Stimulated activated CD8-positive, alpha-beta memory T cell treated with anti-CD3 and anti-CD28 coated beads, Interleukin-4, amount 100 ng/mL, for 48 hours (primary cell): ENCODE results near the gene ITGA4.
"Not testable (repeated sequence)": the region's sequence is repeated elsewhere in the genome, so short reads cannot be mapped to it uniquely, and the experiment has no call there.

Experiments
- DNase-seq: peaks from one replicate; pipeline ENCODE4 v3.0.0-alpha.2; 2020

Gene ITGA4

DNA sequence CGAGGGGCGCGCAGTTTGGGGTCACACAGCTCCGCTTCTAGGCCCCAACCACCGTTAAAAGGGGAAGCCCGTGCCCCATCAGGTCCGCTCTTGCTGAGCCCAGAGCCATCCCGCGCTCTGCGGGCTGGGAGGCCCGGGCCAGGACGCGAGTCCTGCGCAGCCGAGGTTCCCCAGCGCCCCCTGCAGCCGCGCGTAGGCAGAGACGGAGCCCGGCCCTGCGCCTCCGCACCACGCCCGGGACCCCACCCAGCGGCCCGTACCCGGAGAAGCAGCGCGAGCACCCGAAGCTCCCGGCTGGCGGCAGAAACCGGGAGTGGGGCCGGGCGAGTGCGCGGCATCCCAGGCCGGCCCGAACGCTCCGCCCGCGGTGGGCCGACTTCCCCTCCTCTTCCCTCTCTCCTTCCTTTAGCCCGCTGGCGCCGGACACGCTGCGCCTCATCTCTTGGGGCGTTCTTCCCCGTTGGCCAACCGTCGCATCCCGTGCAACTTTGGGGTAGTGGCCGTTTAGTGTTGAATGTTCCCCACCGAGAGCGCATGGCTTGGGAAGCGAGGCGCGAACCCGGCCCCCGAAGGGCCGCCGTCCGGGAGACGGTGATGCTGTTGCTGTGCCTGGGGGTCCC, at the start of gene ITGA4:
Gene ITGA4 (plus strand): TSS at position 266 of the 620 bp plus-strand sequence. CDS start 269 bp downstream, at position 535.
- DNase-seq = peak; percentile 88

DNA sequence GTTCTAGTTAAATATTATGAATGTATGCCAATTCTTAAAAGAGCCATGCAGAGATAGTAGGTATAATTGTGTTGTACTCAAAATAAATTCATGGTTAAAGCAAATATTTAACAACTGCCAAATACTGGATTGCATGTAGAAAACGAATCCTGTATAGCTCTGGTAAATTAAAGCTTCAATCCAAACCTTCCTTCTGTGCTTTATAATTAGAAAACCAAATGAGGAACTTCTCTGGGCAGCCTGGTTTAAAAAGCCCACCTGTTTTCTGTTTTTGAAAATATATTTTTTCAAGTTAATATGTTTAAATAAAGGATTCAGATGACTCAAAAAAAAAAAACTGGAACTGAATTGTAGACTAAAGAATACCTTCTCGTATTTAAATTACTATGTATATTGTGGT, 48.3 kb upstream of the ITGA4 start:
- DNase-seq = no peak

DNA sequence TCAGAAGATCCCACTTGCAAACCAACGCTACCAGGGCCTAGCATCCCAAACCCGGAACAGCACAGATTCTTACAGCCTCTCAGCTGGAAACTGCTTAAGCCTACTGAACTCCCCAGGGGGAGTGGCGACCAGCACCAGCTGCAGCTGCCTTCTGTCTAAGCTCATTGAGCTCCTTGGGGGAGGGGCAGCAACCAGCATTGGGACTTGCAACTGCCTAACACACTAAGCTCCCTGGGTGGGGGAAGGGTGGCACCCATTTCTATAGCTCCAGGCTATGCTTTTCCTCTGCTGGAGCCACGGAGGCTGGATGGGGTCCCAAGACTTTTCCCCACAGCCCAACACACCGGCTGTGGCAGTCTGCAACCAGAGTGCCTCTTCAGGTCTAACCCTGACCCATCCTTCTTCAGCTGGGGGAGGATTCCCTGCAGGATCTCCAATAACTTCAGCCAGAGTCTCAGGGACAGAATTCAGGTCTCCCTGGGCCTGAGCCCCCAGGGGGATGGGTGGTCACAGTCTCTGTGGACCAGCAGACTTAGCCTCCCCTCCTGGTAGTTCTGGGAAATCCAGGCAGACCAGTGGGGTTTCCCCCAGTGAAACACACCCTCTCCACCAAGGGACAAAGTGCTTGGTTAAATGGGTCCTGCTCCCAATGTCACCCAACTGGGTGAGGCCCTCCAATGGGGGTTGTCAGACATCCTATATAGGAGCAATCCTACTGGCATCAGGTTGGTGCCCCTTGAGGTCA, 45.9 kb upstream of the ITGA4 start:
- no peak for DNase-seq

DNA sequence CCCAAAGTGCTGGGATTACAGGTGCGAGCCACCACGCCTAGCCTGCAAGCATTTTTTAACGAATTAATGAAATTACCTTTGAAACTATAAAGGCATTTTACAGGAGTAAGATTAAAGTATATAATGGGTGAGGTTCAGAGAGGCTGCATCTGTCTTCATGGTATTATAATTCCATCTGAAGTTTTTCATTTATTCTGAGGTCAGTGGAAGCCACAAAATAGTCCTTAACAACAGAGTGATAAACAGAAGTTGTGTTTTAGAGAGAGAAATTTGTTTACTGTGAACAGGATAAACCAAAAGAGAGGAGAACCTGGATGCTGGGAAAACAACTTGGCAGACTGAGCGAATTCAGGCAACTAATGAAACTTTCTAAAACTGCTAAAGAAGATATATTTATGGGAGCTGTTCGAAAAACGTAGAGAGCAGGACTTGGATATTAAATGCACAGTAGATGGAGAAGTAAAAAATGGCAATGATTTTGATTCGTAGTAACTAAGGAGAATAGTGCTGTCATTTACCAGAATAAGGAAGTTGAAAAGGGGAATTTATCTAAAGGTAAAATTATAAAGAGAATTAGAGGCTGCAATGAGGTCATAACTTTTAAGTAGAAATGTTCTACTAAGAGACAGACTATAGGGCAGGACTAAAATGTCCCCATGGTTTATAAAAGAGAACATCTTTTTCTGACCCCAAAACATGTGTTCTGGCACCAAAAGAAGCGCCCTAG, 37.9 kb upstream of the ITGA4 start:
- DNase-seq = no peak

DNA sequence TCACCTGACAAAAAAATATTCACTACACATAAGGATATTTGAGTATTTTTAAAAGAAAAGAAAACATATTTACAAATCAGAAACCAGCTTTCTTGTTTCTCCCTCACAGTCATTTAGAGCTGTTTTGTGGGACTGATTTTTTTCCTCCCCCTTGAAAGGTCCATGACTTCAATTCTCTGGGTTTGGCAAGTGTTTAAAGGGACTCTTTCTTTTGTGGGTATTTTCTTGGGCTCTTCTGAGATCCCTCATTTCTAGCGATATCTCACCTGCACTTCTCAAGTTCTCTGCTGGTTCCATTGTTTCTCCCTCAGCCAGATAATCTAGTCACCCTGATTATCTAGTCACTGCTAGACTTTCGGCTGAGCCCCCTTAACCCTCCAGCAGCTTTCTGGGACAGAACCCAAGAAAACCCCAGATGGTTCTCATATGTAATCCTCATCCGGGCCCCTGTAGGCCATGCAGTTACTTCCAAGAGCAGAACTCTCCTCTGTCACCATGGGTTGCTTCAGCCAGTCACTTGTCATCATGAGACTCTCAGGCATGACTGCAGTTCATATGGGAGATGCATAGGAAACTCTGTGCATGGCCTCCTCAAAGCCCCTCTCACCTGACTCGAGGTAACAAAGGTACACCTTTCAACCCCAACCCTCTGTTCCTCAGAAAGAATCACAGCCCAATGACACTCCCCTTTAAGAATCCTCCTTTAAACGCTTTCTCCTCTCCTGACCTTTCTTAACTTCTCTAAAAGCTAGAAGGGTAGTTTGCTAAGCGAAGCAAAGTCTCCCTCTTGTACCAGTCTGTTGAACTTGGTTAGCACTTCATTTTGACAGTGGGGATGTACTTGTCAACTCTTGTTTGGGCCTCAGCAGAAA, 36.7 kb upstream of the ITGA4 start:
- DNase-seq = no peak

DNA sequence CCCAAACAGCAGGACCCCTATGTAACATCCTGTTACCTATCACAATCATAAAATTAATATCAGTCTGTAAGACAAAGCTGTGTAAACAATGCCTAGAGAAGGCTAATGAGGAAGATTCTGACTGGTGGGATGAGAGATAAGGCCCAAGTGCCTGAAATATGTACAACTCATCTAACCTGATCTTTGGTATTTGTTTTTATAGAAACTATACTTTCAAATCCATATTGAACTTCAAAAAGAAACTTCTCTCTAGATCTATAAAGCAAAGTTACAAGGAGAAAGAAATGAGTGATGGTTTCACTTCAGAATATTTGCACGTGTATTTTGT, 36.1 kb upstream of the ITGA4 start:
- no peak for DNase-seq

DNA sequence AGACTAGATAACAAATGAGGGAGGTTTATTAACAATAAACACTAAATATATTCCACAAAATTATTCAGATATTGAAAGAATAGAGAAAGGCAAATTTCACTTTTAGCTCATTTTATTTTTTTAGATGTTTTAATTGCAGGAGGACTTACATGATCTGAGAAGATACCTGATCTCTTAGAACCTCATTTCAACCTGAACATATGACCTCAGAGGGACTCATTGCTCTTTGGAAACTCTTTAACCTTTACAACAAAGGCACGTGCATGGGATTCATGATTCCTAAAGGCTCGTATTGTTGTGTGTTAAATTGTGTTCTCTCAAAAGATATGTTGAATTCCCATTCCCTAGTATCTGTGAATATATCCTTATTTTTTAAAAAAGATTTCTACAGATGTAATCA, 35.7 kb upstream of the ITGA4 start:
- DNase-seq = no peak

DNA sequence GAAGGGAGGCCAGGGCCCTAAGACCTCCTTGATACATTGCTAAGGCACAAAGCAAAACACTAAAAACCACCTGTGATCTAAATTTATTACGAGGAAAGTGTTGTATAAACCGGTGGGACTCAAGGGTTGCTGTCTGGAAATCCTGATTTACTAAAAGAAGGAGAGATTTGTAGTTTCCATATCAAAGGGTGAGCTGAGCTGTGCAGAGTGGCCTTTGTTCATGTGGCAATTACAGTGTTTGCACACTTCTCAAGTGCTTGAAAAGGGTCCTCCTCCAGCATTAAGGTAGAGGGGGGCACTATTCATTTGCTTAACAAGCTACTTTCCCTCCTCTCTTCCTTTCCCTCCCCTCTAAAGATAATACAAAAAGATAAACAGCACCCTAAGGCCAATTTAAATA, 30.5 kb upstream of the ITGA4 start:
- no peak for DNase-seq

DNA sequence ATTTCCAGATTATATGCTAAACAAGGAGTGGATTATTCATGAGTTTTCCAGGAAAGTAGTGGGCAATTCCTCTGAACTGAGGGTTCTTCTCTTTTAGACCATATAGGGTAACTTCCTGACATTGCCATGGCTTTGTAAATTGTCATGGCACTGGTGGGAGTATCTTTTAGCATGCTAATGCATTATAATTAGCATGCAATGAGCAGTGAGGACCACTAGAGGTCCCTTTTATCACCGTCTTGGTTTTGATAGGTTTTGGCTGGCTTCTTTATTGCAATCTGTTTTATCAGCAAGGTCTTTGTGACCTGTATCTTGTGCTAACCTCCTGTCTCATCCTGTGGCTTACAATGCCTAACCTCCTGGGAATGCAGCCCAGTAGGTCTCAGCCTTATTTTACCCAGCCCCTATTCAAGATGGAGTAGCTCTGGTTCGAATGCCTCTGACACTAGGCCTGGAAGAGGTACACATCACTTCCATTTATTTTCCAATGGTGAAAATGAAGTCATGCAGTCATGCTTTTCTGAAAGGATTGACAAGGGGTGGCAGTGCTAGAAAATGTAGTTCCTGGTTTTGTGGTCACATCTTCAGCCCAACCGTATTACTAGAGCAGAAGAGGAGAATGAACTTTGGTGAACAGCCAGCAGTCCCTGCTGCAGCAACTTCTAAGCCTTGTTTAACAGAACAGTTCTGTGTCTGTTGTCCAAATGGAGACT, 26.6 kb upstream of the ITGA4 start:
- no peak for DNase-seq

DNA sequence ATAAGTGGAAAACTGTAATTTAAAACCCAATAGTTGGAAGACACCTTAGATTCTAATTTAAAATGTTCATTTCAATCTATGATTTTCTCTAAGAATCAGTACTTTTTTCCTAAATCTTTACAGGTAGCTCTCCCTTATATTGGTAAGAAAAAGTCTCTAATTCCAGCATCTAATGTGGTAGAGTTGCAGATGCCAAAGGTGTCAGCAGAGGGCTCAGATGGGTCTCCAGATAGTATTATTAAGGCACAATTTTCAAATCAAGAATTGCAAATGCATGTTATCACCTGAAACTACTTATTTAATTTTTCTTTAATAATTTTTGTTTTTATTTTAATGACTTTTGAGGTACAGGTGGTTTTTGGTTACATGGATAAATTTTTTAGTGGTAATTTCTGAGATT, 25.5 kb upstream of the ITGA4 start:
- DNase-seq = no peak

DNA sequence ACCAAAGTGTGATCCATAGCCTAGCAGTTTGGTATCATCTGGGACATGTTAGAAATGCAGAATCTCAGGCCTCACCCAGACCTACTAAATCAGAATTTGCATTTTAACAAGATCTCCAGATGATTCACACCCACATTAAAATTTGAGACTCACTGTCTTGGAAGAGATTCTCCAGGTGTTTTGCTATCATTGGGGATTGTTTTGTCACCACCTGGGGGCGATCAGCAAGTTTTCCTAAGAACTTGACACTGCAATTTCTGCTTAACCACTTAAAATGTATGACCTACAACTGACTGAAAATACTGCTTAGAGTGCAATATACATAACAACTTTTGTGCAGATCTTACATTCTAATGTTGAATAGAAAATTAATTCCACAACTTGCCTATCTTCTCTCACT, 18.9 kb upstream of the ITGA4 start:
- DNase-seq = no peak

DNA sequence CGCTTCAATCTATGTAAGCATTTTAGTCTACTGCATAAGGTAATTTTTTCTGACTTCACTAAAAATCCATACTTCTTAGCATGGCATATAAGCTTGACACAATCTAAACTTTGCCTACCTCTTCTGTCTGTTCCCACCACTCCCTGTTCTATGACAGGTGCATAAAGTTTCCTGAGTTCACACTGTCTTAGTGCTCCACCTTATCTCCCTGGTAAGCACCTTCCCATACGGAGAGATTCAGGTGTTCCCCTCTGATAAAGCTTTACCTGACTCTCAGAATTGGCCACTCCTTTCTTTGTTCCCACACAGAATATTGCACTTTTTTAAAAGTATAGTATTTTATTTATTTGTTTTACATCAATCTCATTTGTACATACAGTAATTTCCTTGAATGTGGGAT, 16.8 kb upstream of the ITGA4 start:
- no peak for DNase-seq

DNA sequence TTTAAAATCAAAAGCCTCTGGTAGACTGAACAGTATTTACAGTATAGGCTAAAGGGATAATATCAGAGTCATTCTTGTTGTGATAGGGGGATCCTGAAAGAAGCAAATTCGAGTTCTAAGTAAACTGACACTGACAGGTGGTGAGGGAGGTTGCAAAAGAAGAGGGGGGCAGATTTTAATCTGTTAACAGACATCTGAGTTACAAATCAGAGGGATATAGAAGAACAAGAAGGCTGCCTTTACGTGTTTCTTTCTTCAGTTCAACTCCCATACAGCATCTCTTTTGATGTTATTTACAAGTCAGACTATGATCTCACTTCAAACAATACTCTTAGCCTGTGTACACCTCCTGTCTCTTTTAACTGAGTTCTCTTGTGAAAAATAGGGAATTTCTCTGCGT, 16.3 kb upstream of the ITGA4 start:
- DNase-seq = no peak

DNA sequence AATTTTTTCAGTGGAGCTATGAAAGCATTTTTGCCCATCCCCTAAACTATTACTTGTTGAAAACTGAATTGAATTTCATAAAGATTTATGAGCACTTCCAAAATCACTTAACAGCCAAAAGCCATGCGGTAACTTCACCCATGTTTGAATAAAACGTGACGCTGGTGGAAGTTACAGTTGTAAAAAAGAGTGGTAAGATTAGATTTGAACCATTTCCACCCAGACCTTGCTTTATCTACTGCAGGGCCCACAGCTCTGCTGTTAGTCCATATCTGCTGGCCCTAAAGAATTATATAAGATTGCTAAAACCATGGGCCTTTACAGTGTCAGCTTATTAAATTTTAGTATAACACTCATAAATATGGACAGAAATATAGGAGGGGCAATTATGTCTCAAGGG, 15.5 kb upstream of the ITGA4 start:
- no peak for DNase-seq

DNA sequence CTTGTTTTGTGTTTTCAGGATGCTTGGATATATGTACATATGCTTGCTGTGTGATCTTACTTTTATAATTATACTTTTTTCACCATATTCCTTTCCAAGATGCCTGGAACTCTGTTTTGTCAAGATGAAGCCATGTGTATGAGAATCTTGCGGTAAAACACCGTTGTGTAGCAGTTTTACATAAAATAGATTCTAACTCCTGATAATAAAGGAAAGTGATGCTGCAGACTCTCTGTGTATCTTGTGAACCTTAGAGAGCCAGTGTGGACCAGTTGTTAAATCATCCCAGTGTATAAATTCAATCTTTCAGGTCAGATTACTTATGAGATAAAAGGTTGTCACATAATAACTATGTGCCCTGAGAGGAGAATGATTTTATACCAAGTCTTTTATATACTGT, 12.5 kb upstream of the ITGA4 start:
- DNase-seq = no peak

DNA sequence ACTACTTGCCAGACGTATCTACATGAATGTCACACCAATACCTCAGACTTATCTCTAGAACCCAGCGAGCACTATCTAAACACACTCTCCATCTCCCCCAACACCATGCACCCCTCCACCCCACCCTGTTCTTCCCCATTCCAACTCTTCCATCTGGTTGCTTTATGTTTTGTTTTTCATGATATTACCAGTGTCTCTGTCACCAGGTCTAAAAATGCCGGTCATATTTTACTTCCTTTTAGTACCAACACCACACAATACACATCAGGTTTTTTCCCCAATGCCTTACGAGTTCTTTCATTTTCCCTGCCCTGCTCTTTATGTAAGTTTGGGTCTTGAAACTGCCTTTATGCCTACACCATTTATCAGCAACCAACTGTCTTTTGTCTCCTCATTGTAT, 10.2 kb upstream of the ITGA4 start:
- no peak for DNase-seq

DNA sequence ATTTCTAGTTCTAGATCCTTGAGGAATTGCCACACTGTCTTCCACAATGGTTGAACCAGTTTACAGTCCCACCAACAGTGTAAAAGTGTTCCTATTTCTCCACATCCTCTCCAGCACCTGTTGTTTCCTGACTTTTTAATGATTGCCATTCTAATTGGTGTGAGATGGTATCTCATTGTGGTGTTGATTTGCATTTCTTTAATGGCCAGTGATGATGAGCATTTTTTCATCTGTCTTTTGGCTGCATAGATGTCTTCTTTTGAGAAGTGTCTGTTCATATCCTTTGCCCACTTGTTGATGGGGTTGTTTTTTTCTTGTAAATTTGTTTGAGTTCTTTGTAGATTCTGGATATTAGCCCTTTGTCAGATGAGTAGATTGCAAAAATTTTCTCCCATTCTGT, 7.9 kb upstream of the ITGA4 start:
- not testable (repeated sequence) for DNase-seq

DNA sequence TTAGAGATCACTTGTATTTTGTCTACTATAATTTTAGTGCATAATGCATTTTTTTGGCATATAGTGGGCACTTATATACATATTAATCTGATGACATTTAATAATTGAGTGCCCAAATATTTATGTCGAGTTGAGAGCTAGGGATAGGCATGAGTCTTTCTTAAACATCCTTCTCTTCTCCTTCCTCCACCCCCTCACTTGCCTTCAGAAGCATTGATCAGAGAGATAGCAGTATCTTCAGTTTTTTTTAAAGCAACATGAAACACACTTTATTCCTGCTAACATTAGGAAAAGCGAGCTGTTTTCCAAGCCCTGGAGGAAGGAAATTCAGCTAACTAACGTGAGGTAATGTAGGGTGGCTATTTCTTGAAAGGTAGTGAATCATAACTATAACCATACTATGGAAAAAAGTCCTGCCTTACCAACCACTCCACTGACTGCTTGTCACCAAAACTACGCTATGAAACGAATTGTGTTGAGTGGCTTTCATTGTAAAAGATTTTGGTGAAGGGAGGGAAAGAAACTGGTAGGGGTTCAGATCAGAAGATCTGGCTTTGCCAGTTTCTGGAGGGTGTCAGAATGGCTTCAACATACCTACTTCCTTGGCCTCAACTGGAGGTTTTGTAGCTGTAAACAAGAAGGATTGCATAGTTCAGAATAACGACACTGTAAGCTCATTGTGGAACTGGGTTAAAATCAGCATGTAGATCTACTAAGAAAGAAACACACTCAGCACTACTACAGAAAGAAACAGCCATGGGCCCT, 2.3 kb upstream of the ITGA4 start:
- no peak for DNase-seq

DNA sequence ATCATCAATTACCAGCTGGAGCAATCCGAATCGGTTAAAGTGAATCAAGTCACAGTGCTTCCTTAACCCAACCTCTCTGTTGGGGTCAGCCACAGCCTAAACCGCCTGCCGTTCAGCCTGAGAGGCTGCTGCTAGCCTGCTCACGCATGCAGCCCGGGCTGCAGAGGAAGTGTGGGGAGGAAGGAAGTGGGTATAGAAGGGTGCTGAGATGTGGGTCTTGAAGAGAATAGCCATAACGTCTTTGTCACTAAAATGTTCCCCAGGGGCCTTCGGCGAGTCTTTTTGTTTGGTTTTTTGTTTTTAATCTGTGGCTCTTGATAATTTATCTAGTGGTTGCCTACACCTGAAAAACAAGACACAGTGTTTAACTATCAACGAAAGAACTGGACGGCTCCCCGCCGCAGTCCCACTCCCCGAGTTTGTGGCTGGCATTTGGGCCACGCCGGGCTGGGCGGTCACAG, 496 bp upstream of the ITGA4 start:
- DNase-seq = peak; percentile 75

DNA sequence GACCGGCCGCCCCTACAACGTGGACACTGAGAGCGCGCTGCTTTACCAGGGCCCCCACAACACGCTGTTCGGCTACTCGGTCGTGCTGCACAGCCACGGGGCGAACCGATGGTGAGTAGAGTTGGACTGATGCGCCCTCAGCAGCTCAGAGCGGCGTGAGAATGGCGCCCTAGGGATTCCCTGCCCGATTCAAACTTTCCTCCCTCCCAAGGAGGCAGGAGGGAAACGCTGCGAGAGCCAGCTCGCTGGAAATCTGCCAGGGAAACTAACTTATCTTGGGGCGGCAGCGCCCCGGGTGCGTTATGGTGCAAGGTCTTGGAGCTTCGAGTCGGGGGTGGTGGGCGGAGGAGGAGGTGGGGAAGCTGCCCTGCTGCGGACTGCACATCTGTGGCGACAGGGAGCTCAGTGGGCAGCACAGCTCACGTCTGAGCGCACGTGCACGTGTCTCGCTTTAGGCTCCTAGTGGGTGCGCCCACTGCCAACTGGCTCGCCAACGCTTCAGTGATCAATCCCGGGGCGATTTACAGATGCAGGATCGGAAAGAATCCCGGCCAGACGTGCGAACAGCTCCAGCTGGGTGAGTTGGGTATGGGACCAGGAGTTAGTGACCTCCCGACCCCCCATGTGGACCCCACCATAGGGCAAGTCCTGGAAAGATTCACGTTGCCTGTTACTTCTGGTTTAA, 697 bp downstream of the ITGA4 start:
- DNase-seq = peak; percentile 72

DNA sequence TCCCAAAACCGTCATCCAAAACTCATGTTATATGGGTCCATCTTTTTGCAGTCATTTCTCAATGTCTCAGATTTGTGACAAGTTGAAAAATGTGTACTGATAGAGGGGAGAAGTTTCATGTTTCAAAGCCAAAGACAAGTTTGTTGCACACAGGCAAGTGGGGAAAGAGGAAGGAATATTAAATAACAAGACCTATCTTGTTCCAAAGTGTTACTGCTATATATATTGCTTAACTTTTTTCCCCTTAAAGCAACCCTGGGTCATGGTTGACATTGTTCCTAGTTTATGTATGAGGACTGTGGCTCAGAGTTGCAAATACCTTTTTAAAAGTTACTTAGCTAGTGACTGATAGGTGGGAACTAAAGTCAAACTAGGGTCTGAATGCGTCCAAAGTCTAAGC, 1.7 kb downstream of the ITGA4 start:
- no peak for DNase-seq
